ENCODE results near the gene TRAF3IP1. TPM values are rescaled to one million over a fixed set of nuclear protein-coding genes. Genes with fewer than 3 reads are reported as not detected.

Gene TRAF3IP1
- total and polyA plus RNA-seq, 2 of the 13 experiments (the other 11 are each of a cell fraction or from before 2014, with no cell fraction given): 4.1 to 12.9 TPM

- peak; percentile 2; the same call in 1 of the 2 replicates for TF ChIP-seq CTCF (CRISPR knock-in tag; IDR thresholded peaks at IDR 0.05)
- 0 out of 2 replicates have a peak, but pooled peaks have one; percentile 53 for TF ChIP-seq ZNF503 (CRISPR knock-in tag; IDR thresholded peaks at IDR 0.05)
- TF ChIP-seq ZNF747 (CRISPR knock-in tag; IDR thresholded peaks at IDR 0.05; ENCODE audit: borderline replicate concordance): no peak
- TF ChIP-seq ZNF329 (CRISPR knock-in tag; IDR thresholded peaks at IDR 0.05; ENCODE audit: low read depth): no peak
- TF ChIP-seq ZMYM3 (CRISPR knock-in tag; IDR thresholded peaks at IDR 0.05): peak; percentile 33; the same call in 1 of the 2 replicates
- no peak for TF ChIP-seq FLYWCH1 (CRISPR knock-in tag; IDR thresholded peaks at IDR 0.05)
- no peak for TF ChIP-seq HIC2 (CRISPR knock-in tag; IDR thresholded peaks at IDR 0.05; ENCODE audit: low read depth)
- TF ChIP-seq ZFP91 (CRISPR knock-in tag; IDR thresholded peaks at IDR 0.05; ENCODE audit: borderline replicate concordance): peak; percentile 20; the same call in 1 of the 2 replicates
- 0 out of 2 replicates have a peak, but pooled peaks have one; percentile 26 for TF ChIP-seq TFDP2 (CRISPR knock-in tag; IDR thresholded peaks at IDR 0.05)
- no peak for TF ChIP-seq ZNF652 (CRISPR knock-in tag; IDR thresholded peaks at IDR 0.05; ENCODE audit: borderline replicate concordance, low read depth)
- no peak for TF ChIP-seq ZNF607 (CRISPR knock-in tag; IDR thresholded peaks at IDR 0.05; ENCODE audit: borderline replicate concordance)
- TF ChIP-seq EZH2 (conservative IDR thresholded peaks at IDR 0.05; ENCODE audit: low read depth, low read length): no peak
- peak in 1 of 2 experiments; percentile 57; a peak in 1 of 4 replicates for TF ChIP-seq POLR2A (IDR thresholded peaks at IDR 0.05; ENCODE audit: insufficient read depth in 1 of 2, low read depth in 2 of 2, low read length in 2 of 2)
- TF ChIP-seq CCDC6 (CRISPR knock-in tag; IDR thresholded peaks at IDR 0.05): 0 out of 2 replicates have a peak, but pooled peaks have one; percentile 57
- no peak for TF ChIP-seq POGZ (CRISPR knock-in tag; IDR thresholded peaks at IDR 0.05)
- no peak for TF ChIP-seq ZNF549 (CRISPR knock-in tag; IDR thresholded peaks at IDR 0.05)
- no peak for TF ChIP-seq MYNN (CRISPR knock-in tag; IDR thresholded peaks at IDR 0.05; ENCODE audit: low read depth)
- no peak; the same call in 1 of the 2 replicates for TF ChIP-seq ATF7 (IDR thresholded peaks at IDR 0.05)
- 0 out of 2 replicates have a peak, but pooled peaks have one; percentile 46 for TF ChIP-seq ATF7 (CRISPR knock-in tag; IDR thresholded peaks at IDR 0.05)
- peak; percentile 70; the same call in 1 of the 2 replicates for TF ChIP-seq SNAPC2 (CRISPR knock-in tag; IDR thresholded peaks at IDR 0.05)
- TF ChIP-seq PTBP1 (IDR thresholded peaks at IDR 0.05; ENCODE audit: low read depth, low read length, poor library complexity, severe bottlenecking): no peak
- TF ChIP-seq ZNF510 (CRISPR knock-in tag; IDR thresholded peaks at IDR 0.05; ENCODE audit: low read depth): no peak
- no peak for TF ChIP-seq ZSCAN29 (CRISPR knock-in tag; conservative IDR thresholded peaks at IDR 0.05)
Observed at GRCh38 chr2:238285653-238286082, 34.6 kb upstream of the TRAF3IP1 start (continued).
